Endothelial cell (in vitro differentiated cells): Measurements from ENCODE around the gene ALDOB. TPM values are rescaled to one million over a fixed set of nuclear protein-coding genes. Genes with fewer than 3 reads are reported as not detected.

Experiments used
- DNase-seq: peaks from one replicate; pipeline ENCODE4 v3.0.0; 2021; ENCODE audit warnings: low spot score
- H3K27ac Mint-ChIP-seq: one replicate; pipeline ENCODE4 v1.8.0; 2021; ENCODE audit warnings: mixed read lengths, inconsistent platforms; ENCODE audit not compliant: unreplicated experiment
- H3K27me3 Mint-ChIP-seq: one replicate; pipeline ENCODE4 v1.8.0; 2021; ENCODE audit warnings: mild to moderate bottlenecking, moderate library complexity, mixed read lengths, inconsistent platforms; ENCODE audit not compliant: unreplicated experiment
- H3K36me3 Mint-ChIP-seq: one replicate; pipeline ENCODE4 v1.8.0; 2021; ENCODE audit warnings: mild to moderate bottlenecking, low read depth, mixed read lengths, inconsistent platforms; ENCODE audit not compliant: unreplicated experiment
- H3K4me1 Mint-ChIP-seq: one replicate; pipeline ENCODE4 v1.8.0; 2021; ENCODE audit warnings: mild to moderate bottlenecking, mixed read lengths, inconsistent platforms; ENCODE audit not compliant: unreplicated experiment
- H3K4me3 Mint-ChIP-seq: one replicate; pipeline ENCODE4 v1.8.0; 2021; ENCODE audit warnings: mild to moderate bottlenecking, mixed read lengths, inconsistent platforms; ENCODE audit not compliant: unreplicated experiment
- H3K9me3 Mint-ChIP-seq: one replicate; pipeline ENCODE4 v1.8.0; 2021; ENCODE audit warnings: mixed read lengths, inconsistent platforms; ENCODE audit not compliant: unreplicated experiment
- CTCF ChIP-seq: fragments of 200-600 bp; sonication (generic); IDR thresholded peaks from one replicate; pipeline ENCODE4 v1.5.0; 2021; ENCODE audit warnings: antibody characterized with exemption; ENCODE audit not compliant: unreplicated experiment
- total RNA-seq: library from RNA; stranded (reverse); fragmentation: NEBNext Ultra II Directional; extraction: Animal tissue kit (Norgen Biotek cat#: 25700); gene quantifications from one replicate; pipeline ENCODE4 v1.2.1, GENCODE V29; 2021; ENCODE audit not compliant: unreplicated experiment

ALDOB gene
- total RNA-seq, 1 donor from 2014 or later, result 0.31 TPM

DNA sequence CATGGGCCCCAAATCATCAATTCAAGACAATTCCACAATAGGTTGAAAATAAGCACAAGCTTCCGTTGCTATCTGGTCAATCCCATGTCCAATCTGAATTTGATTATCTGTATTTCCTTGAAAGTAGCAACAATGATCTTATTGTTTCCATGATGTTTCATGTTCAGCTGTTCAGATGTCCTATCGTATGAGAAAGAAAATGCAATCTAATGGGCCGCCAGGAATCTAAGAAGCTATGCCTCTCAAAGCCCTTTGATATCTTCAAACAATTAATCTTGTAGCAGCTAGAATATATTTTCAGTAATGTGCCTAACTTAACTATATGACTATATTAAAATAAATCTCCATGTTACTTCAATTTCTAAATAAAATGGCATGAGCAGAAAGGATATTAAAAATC lies 32.1 kb upstream of the ALDOB start:
- DNase-seq, result no peak
- TF ChIP-seq CTCF, result no peak
- Mint-ChIP-seq H3K27me3 (no peaks in the 10 kb centered on the region), H3K9me3 (no peaks in the 10 kb centered on the region), H3K4me3 (no peak overlapping the region), H3K36me3 (peaks cover 12% of the 10 kb centered on the region), H3K4me1 (peaks cover 23% of the 10 kb centered on the region), H3K27ac (no peak overlapping the region)

- no peak for DNase-seq
- no peak for TF ChIP-seq CTCF
- peaks cover 18% of the 10 kb centered on the region for H3K4me1 Mint-ChIP-seq
- H3K27me3 Mint-ChIP-seq, result no peaks in the 10 kb centered on the region
- no peak overlapping the region for H3K4me3 Mint-ChIP-seq
- H3K36me3 Mint-ChIP-seq, result peaks cover 3% of the 10 kb centered on the region
- no peak overlapping the region for H3K27ac Mint-ChIP-seq
- no peaks in the 10 kb centered on the region for H3K9me3 Mint-ChIP-seq
These were observed 31.3 kb upstream of the ALDOB start for GRCh38 chr9:101466863-101467262.

GRCh38 chr9:101465326-101465915 lies 29.8 kb upstream of the ALDOB start:
- Mint-ChIP-seq H3K27me3 (no peaks in the 10 kb centered on the region), H3K36me3 (peaks cover 3% of the 10 kb centered on the region), H3K27ac (no peak overlapping the region), H3K4me1 (peaks cover 18% of the 10 kb centered on the region), H3K4me3 (no peak overlapping the region), H3K9me3 (no peaks in the 10 kb centered on the region)
- no peak for TF ChIP-seq CTCF
- DNase-seq, result no peak

DNA sequence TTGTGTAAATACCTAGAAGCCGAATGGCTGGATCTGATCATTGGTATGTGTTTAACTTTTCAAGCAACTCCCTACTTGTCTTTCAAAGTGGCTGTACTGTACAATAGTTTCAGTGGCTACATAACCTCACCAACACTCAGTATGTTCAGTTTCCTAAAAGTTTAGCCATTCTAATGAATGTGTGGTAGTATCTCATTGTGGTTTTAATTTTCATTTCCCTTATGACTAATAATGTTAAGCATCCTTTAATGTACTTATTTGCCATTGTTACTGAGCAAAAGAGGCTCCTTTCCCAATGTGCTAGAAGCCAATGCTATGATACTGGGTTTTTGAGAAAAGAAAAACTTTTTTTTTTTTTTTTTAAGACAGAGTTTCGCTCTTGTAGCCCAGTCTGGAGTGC lies 27.8 kb upstream of the ALDOB start:
- H3K36me3 Mint-ChIP-seq, result no peaks in the 10 kb centered on the region
- no peaks in the 10 kb centered on the region for H3K9me3 Mint-ChIP-seq
- peaks cover 25% of the 10 kb centered on the region for H3K4me1 Mint-ChIP-seq
- no peaks in the 10 kb centered on the region for H3K27me3 Mint-ChIP-seq
- no peak for DNase-seq
- no peak overlapping the region for H3K4me3 Mint-ChIP-seq
- TF ChIP-seq CTCF, result no peak
- H3K27ac Mint-ChIP-seq, result no peak overlapping the region

DNA sequence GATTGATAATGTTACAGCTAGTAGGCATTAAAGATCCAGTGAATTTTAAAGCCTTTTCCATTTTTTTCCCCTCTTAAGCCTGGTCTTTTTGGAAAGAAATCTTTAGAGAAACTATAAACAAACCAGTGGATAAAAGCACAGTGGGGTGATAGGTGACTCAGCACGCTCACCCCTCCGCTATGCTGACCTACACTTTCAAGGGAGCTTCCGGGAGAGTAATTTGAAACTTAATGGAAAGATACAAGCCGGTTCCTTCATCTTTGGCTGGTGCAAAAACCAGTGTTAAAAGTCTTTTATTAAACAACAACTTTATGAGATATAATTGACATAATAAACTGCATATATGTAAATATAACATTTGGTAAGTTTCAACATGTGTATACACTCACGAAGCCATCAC lies 27.0 kb upstream of the ALDOB start:
- no peak overlapping the region for H3K4me3 Mint-ChIP-seq
- no peak for DNase-seq
- no peak overlapping the region for H3K27ac Mint-ChIP-seq
- no peaks in the 10 kb centered on the region for H3K36me3 Mint-ChIP-seq
- peaks cover 25% of the 10 kb centered on the region for H3K4me1 Mint-ChIP-seq
- no peaks in the 10 kb centered on the region for H3K9me3 Mint-ChIP-seq
- no peak for TF ChIP-seq CTCF
- H3K27me3 Mint-ChIP-seq, result no peaks in the 10 kb centered on the region
